Right renal cortex interstitium (tissue), 3 donors: ENCODE data around the gene SFMBT1. TPM values are rescaled to one million over a fixed set of nuclear protein-coding genes. Genes with fewer than 3 reads are reported as not detected.
"Not testable (repeated sequence)": the region's sequence is repeated elsewhere in the genome, so short reads cannot be mapped to it uniquely, and the experiment has no call there.

ENCODE experiments used
- DNase-seq, 3 donors: peaks; one replicate each; pipeline ENCODE4 v3.0.0-alpha.2; 2013; ENCODE audit warnings: low read depth in 3 of 3, low spot score in 2 of 3
- polyA plus RNA-seq, 3 donors: library from polyadenylated mRNA; unstranded; fragments of 120-200 nt; gene quantifications; one replicate each; pipeline ENCODE4 v1.2.1, GENCODE V29; 2013; ENCODE audit not compliant: insufficient read length in 3 of 3

SFMBT1 gene
- polyA plus RNA-seq, 3 donors, result 8.7 to 11.6 (median 11.0) TPM

DNA sequence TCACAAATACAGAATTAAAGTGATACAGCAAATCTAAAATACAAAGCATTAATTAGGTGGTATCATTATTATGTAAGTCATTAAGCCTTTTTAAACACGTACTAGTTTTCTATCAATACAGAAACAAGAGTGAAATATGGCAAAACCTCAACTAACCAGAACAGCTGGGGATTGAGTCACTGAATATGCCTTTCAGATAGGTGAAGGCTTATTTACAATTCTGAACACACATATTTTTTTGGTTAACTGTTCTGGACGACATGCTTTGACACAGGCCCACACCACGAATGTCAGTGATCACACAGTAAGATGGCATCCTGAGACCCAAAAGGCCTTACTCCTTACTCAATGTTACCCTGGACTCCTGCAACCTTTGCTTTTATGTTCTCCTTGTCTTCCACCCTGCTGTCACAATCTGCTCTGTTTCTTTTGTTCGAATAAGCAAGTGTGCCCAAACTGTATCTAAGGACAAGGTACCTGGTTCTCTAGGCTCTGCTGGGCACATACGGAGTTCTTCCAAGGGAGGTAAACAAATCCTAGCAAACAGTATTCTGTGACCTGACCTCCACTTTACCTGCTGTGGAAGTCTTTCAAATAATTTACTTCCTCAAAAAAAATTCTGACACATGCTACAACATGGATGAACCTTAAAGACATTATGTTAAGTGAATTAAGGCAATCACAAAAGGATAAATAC, 7.0 kb downstream of the SFMBT1 start:
- DNase-seq, result no peak

DNA sequence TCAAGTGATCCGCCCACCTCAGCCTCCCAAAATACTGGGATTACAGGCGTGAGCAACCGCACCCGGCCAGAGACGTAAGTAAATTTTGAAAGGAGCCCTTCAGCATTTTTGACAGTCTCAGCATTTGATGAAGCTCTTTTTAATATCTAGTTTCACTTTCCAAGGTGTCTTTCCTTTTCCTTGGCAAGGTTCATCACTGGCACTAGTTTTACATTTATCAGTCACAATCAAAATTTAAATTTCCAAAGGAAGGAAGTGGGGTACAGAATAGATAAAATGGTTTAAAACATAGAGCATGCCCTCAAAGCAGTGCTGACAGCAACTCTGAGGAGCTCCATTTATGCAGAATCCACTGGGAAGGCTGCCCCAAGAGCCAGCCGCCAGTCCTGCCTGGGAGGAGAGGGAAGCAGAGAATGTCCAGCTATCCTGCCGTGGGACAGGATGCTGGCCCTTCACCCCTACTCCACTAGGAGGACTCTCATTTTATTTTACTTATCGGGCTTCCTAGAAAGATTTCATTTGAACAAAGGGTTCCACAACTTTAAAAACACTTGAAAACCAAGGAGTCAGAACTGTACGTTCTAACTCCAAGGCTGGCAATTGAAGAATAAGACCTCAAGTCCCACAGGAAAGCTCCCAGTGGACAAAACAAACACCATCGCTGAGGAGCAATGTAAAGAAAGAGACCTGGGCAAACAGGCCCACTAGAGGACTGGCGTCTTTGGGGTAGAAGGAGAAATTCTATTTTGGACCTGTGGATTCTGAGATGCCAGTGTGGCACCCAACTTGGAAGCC, 9.9 kb downstream of the SFMBT1 start:
- no peak for DNase-seq

DNA sequence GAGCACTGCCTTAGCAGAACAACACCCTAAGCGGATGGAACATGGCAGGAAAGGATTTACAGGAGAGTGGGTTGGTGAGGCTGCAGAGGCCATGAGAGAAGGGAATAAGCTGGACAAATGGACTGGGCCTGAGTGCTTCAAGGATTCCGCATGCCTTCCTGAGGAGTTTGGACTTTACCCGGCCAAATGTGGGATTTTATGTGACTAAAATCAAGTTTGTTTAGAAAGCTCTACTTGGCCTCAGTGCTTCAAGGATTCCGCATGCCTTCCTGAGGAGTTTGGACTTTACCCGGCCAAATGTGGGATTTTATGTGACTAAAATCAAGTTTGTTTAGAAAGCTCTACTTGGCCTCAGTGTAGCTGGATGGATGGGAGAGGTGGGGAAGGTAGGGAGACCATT, 10.9 kb downstream of the SFMBT1 start:
- not testable (repeated sequence) for DNase-seq

DNA sequence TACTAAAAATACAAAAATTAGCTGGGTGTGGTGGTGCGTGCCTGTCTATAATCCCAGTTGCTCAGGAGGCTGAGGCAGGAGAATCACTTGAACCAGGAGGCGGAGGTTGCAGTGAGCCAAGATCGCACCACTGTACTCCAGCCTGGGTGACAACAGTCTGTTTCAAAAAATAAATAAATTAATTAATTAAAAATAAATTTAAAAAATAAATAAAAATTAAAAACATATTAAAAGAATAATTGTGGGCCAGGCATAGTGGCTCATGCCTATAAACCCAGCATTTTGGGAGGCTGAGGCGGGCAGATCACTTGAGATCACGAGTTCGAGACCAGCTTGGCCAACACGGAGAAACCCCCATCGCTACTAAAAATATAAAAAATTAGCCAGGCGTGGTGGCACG, 11.5 kb downstream of the SFMBT1 start:
- DNase-seq, result not testable (repeated sequence)

DNA sequence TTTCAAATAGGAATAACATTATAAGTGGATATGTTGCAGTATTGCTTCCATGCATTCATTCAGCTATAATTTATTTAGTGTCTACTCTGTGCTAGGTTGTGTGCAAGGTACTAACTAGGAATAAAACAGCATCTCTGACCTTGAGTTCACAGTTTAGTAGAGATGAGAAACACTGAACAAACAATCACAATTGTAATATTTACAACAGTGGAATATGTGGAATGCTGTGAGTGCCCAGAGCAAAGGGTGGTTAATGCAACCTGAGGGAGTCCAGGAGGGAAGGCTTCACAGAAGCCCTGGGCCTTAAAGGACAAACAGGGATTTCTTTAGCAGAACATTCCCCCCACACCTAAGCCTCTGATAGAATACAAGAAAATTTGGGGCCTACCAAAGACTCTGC, 13.3 kb downstream of the SFMBT1 start:
- DNase-seq, result no peak

DNA sequence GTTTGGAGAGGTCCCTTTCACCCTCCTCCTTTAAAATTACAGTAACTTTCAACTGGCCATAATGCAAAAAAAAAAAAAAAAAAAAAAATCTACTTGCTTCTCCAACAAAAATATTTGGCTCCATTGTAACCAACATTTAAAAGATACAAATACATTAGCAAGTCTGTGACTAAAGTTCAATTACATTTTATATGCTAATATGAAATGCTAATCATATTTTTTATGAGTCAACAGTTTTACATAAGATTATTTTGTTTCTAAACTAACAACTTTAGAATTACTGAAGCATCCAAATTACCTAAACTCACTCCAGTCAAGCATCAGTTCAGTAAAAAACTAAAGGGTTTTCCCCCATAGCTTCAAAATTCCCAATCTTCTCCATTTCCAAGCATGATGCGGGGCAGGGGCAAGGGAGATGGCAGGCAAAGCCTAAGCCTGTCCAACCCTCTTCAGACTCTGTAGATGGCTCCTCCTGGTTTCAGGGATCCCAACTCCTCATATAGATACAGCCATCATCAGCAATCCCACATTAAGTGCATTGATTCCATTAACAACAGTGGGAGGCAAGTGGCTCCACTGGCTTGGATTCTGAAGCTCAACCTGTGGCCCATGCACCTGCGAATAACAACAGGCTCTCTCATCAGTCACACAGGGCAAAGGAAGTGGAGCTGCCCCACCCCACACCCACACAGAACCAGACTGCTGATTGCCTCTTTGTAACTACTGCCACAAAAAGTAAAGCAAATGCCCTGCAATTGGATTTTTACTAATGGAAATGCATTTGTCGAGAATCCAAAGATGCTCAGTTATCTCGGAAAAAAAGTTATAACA, 15.0 kb downstream of the SFMBT1 start:
- DNase-seq, result no peak

DNA sequence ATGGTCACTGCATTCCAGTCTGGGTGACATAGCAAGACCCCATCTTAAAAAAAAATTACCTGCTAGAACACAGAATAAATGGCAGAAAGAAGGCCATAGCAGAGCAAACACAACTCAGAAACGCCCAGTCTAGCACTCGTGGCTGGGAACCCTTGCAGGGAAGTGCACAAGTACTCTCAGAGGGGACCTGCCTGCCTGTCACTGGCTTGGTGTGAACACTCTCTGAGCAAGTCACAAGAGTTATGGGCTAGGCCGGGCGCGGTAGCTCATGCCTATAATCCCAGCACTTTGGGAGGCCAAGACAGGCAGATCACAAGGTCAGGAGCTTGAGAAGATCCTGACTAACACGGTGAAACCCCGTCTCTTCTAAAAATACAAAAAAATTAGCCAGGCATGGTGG, 17.2 kb downstream of the SFMBT1 start:
- no peak for DNase-seq

DNA sequence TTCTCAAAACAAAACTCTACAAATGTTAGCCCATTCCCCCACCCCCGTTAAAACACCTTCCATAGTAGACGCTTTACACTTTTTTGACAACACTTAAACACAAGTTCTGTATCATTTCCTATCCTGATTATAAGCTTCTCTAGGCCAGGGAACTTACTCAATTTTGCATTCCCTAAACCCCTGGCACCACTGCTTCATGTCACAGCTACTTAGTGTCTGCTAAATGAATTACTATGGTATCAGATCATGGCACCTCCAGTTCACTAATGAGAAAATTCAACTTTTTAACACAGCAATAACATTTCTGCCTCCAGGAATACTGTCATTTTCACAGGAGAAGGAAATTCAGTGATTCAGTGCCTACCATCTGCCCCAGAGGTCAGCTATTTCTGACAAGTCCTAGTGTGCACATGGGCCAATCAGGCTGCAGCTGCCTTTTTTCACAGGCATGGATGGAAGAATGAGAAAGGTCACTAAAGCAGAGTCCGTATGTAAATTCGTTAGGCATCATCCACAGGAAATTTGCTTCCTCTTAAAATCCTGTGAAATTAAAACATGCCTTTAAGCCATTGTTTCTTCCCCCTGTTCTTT, 18.5 kb downstream of the SFMBT1 start:
- no peak for DNase-seq

DNA sequence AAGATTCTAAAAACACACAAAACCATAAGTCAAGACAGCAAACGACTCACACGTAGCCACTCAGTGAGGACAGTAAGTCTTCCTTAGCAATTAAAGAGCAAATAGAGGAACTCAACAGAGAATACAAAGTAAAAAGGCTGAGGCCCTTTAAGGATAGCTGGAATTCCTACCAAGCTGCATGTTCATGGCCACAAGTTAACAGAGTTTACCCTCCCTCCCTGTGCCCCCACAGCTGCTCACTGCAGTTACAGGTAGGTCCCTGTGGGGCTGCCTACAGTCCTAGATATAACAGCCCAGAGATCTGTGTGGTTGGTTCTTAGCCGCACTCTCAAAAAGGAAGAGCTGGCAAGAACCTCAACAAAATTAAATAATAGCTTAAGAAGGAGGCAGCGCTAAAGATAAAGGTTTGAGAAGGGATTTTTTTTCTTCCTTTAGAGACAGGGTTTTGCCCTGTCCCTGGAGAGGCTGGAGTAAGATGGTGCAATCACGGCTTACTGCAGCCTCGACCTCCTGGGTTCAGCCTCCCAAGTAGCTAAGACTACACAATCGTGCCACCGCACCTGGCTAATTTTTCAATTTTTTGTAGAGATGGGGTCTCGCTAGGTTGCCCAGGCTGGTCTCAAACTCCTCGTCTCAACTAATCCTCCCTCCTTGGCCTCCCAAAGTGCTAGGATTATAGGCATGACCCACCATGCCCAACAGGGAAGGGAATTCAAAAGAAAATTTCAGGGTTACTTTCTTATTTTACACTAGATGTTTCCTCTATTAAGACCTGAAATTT, 19.3 kb downstream of the SFMBT1 start:
- DNase-seq, result no peak

DNA sequence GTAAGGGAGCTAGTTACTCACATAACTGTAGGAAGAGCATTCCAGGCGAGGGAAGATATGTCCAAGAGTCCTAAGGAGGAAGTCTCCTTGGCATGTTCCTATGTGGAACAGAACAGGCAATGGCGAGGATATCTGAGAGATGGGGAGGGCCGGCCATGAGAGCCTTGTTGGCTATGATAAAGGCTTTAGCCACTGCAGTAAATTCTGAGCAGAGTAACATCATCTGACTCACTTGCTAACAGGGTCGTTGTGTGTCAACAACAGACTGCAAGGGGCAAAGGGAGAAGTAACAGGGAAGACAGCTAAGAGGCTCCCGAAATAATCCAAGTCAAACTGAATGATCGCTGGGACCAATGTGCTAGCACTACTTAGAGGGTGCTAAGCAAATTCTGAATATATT, 21.6 kb downstream of the SFMBT1 start:
- no peak for DNase-seq

DNA sequence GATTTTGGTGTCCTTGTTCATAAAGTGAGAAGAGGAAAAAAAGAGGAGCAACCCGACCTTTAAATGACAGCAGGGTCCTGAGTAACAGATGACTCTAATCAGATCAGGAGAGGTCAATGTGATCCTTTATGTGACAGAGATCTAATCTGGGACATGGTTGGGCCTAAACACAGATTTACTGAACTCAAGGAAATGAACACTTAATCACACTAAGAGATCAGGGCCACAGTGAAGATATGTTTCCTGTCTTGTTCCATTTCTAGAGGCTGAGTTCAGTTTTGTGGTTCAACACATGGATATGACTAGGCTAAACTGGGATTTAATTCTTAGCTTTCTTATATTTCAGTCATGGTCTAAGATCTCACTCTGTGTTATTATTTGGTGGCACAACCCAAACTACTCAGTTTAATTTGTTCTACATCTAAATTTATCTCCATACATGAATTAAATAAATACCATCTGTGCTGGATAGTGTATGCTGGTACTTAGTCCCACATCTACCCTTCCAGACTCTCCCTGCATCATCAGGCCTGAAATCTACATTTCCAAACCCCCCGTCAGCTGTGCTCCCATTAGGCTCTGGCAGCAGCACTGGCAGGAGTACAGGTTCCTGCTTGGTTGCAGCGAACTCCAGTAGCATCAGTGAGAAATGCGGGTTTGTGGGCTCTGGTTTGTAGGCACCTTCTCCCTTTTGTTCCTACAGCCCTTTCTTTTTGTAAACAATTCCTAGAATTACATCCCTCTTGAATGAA, 22.6 kb downstream of the SFMBT1 start:
- DNase-seq, result no peak

DNA sequence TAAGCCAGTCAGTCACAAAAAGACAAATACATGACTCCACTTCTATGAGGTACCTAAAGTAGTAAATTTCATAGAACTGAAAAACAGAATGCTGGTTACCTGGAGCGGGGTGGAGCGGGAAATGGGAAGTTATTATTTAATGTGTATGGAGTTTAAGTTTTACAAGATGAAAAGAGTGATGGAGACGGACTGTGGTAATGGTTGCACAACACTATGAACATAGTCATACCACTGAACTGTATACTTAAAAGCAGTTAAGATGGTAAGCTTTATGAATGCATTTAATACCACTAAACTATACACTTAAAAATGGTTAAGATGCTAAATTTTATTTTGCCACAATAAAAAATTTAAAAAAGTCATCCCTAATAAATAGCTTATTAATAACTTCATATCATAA, 23.2 kb downstream of the SFMBT1 start:
- no peak for DNase-seq

DNA sequence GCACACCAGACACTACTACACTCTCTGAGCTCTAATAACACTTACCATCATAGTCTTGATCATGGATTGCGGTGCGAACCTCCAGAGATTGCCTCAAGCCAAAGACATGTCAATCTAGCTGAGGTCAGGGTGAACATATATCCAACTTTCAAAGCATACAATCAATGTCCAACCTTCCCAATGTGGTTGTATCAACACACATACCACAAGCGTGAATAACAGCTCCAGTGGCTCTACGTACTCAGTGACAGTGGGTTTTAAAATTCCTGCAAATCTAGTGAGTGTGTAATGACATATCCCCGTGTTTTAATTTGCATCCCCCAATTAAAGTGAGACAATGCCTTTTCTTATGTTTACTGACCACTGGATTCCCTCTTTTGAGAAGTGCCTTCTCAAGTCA, 29.6 kb downstream of the SFMBT1 start:
- no peak for DNase-seq

DNA sequence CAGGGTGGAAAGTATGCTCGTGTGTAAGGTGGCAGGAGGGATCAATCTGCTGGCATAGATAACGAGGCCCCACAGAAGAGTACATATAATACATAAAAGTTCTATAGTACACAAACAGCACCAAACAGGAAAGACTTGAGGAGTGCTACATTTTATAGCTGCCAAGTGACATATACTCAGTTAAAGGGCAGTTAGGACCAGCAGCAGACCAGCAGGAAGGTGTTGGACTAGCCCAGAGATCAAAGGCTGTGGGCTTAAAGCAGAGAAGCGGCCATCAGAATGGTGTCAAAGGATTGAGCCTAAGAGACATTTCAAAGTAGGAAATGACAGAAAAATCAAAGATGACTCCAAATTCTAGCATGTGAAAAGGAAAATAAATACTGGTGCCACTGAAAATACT, 34.5 kb downstream of the SFMBT1 start:
- DNase-seq, result no peak

DNA sequence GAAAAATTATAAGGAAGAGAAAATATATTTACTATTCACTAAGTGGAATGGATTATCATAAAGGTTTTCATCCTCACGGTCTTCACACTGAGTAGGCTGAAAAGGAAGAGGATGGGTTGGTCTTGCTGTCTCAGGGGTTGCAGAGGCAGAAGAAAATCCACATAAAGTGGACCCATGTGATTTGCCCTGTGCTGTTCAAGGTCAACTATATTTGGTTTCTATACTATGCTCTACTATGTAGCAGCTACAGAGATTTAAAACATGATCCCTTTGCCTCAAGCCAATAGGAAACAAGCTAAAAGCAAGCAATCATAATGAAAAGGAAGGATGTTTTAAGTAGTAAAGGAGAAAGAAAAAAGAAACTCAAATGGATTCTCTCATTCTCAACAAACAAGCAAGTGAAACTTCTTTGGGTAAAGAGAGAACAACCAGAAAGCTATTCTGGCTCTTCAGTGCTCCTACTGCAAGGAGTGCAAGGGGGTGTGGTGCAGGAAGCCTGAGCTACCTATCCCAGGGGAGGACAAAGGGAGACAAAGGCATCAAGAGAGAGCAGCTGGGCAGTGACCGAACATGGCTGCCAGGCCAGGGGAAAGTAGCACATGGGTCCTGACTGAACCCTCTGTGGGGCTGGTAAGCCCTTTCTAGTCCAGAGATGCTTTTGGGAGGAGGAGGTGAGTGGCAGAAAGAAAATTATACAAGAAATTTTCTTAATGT, 35.9 kb downstream of the SFMBT1 start:
- DNase-seq, result no peak

DNA sequence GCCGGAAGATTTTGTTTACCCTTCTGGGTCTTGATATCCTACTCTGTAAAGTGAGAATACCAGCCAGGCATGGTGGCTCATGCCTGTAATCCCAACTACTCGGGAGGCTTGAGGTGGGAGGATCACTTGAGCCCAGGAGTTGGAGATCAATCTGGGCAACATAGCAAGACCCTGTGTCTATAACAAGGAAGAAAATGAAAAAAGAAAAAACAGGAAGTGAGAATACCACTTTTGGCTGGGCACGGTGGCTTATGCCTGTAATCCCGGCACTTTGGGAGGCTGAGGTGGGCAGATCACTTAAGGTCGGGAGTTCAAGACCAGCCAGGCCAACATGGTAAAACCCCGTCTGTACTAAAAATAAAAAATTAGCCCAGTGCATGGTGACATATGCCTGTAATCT, 36.9 kb downstream of the SFMBT1 start:
- no peak for DNase-seq

DNA sequence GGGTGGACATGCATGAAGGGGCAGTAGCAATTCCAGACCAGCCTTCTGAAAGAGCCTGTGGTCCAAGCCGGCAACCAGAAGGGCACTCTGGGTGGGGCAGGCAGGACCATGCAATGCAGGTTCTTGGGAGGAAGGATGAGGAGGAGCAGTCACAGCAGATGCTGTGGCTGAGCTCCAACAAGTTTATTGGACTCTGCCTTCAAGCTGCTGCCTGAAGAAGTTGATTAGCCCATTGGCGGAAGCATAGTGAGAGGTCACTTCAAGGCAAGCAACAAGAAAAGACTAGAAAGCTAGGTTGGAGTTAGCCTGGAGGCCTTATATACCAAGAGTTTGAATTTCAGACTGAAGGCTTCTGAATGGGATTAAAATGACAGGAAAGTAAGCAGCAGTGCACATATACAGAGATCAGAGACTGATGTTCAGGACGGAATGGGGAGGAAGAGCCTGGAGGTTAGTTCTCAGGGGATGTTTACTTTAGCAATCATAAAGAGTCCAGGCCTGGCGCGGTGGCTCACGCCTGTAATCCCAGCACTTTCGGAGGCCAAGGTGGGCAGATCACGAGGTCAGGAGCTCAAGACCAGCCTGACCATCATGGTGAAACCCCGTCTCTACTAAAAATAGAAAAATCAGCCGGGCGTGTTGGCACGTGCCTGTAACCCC, 39.9 kb downstream of the SFMBT1 start:
- no peak for DNase-seq

DNA sequence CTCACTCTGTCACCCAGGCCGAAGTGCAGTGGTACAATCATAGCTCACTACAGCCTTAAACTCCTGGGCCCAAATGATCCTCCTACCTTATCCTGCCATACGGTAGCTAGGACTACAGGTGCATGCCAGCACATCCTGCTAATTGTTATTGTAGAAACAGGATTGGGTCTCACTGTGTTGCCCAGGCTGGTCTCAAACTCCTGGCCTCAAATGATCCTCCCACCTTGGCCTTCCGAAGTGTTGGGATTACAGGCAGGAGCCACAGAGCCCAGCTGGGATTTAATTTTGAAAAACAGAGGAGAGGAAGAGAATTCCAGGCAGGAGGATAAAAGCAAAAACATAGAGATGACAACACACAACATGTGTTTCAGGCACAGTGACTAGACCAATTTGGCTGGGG, 40.5 kb downstream of the SFMBT1 start:
- DNase-seq, result no peak
